ENCODE measurements around the gene CCDC69. TPM values are rescaled to one million over a fixed set of nuclear protein-coding genes. Genes with fewer than 3 reads are reported as not detected.
"Not testable (repeated sequence)": the region's sequence is repeated elsewhere in the genome, so short reads cannot be mapped to it uniquely, and the experiment has no call there.

Gene CCDC69
- total RNA-seq, 1 donor from 2014 or later = 53.4 TPM

DNA sequence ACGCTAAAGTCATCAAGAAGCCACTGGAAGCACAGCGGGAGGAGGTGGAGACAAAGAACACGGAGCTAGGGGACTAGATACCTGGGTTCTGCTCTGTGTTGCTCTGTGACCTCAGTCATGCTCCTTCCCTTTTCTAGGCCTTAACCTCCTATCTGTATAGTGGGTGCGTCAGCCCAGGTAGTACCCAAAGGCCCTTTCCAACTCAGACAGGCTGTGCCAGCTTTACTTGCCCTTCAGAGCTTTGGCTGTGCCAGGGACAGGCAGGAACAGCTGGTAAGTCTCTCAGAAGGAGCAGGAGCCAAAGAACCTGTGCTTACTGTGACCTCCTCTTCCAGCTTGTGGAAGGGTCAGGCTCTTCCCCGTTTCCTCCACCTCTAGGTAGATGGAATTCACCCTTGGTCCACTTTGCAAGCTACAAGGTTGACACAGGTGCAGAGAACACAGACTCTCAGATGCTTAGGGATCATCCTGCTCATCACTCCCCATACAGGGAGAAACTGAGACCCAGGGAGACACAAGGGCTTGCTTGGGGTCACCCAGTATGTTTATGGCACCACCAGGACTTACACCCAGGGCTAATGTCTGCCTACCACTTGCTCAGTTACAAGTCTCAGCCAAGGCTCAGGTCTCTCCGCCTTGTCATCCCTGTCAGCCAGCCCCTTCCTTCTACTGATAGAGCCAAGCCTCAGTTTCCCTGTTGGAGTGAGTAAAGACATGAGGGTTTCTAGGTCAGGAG is 1.7 kb downstream of the CCDC69 start:
- no peak for DNase-seq (ENCODE audit: low spot score)

DNA sequence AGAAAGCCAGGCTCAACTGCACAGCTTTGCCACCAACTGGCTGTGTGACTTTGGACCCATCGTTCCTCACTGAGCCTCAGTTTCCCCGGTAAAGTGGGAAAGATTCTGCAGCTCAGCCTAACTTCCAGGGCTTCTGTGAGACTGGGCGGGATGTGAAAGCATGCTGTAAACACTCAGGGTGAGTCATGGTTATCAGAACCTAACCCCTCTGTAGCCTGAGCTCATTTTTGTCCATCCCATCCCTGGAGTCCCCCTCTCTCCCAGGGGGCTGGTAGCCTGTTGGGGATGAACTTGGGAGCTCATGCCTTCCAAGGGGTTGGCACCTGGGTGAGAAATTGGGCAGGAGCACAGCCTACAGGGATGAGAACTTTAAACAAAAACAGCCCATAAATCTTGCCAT is 2.3 kb downstream of the CCDC69 start:
- no peak for DNase-seq (ENCODE audit: low spot score)

DNA sequence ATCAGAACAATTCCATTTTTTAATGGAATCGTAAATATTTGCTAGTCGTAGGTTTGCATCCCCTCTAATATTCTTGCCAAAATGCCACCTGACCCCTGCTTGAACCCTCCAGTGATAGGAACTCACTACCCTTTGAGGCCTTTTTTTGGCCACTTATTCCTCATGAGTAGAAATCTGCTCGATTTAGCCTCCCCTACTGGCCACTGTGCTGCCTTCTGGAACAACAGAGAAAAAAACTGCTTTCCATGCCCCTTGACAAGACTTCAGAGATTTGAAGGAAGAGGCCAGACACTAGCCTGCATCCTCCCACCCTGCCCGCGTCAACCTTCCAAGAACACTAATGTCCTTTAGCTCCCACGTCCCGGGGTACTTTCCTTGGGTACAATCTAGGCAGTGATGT is 4.1 kb downstream of the CCDC69 start:
- DNase-seq (ENCODE audit: low spot score) = no peak

DNA sequence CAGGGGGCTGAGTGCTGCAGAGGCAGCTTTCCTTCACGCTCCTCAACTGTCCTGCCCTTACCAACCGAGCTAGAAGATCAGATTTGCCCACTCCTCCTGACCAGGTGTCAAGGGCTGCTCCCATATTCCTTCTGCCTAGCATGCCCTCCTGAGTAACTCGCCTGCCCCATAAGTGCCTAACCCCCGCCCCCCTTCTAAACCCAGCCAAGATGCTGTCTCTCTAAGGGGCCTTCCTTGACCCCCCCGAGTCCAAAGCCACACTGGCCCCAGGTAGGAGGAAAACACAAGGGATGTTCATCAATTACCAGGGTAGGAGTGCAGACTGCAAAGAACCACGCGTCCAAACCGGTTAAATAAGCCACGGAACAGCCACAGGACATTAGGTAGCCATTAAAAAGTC is 4.8 kb downstream of the CCDC69 start:
- DNase-seq (ENCODE audit: low spot score) = no peak

DNA sequence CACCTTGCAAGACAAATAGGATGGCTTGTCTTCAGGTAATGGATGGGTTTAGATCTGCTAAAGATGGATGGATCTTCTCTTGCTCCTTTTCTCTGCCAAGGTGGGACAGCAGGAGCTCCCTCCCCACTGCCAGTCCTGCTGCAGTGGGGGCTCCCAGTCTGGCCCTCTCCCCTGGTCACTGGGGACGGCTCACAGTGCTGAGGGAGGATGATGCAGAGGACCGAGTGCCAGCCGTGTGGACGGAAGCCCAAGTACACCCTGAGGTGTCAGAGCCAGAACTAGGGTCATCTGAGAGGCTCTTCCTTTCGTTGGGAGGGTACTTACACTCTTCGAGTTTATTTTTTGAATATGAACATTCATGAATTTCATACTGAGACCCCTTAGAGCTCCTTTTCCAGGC is 5.7 kb downstream of the CCDC69 start:
- DNase-seq (ENCODE audit: low spot score) = no peak

DNA sequence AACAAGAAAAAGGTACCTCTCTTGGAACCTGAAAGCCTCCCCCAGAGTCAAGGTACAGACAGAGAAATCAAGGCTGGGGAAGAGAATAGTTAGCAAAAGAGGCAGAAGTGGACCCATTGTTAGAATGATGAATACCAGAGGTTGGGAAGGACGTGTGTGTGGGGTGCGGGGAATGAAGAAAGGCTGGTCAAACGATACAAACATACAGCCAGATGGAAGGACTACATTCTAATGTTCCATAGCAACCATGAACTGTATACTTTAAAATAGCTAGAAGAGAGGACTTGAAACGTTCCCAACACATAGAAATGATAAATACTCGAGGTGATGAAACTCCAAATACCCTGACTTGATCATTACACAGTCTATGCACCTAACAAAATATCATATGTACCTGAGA is 7.1 kb downstream of the CCDC69 start:
- DNase-seq (ENCODE audit: low spot score) = no peak

DNA sequence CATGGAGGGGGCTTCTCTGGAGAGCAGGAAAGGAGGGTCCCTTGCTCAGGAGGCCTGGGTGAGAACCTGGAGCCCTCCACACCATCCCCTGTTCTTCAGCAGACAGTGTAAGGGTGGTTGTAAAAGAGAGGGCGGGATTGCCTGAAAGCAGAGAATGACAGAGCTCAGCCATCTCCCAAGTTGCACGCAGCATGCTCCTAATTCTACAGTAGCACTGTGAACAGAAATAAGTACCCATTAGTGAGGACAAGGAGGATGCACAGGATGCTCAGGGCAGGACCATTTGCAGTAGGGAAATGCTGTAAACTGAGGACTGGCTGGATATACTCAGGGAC is 8.4 kb downstream of the CCDC69 start:
- no peak for DNase-seq (ENCODE audit: low spot score)

DNA sequence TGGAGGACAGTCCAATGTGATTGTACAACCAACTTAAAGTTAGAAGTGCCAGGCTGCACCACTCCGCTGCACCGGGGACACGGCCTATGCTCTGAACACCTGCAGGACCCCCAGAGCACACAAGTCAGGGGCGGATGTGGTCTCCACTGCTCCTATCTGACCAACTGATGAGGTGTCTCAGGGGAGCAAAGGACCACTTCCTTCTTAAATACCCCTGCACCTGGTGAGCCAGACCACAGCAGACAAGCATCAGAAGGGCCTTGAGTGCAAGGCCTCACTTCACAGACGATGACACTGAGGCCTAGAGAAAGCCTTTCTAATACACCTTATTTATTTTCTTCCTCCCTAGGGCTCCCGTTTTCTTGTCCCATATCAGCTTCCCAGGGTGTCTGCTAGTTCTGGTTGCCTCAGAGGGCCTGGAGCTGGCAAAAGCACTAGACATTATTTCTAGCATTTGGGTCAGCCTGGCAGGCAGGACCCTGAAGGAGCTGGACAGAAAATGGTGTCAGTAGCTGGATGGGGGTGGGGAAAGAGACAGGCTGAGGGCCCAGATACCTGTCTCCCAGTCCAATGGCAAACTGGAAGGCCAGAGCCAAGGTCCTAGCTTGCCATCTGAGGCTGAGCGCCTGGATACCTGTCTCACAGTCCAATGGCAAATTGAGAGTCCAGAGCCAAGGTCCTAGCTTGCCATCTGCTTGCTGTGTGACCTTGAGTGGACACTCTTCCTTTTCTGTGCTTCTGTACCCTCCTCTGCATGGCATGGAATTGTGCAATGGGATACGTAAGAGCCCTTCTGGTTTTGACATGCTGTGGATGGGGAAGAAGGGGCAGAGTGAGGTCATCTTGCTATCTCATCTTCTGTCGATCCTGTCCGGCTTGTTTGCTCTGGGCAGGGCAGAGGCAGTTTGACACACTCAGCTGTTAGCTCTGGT is 9.0 kb downstream of the CCDC69 start:
- peak; percentile 45 for DNase-seq (ENCODE audit: low spot score)

DNA sequence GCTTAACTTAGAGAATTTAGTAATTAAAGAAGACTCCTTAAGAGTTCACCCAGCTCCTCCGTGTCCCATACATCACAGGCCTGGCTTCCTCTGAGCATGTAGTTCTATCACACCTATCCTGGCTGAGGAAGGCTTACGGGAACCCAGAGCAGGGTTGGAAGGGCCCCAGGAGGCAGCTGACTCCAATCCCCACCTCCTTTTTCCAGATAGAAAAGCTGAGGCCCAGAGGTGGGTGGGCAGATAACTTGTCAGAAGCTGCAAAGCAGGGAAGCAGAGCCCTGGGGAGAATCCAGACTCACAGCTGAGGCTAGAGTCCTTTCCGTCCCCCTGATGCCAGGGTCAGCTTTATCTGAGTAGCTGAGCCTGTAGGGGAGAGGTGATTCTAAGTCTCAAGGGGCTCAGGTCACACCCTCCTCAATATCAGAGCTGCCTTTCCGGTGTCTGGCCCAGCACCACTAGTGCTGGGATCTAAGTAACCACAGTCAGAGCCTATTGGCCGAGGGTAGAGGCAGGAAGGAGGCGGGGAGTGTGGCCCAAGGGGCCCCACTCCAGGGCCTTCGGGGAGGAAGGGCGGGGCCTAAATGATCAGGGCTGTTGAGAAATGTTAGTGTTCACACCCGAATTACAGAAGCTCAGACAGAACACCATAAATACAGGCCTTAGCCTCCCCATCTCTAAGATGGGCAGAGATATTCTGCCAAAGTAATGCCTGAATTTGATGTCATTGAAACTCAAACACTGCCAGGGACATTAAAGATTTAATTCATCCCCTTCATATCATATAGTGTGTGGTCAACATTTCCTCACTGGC is 9.9 kb downstream of the CCDC69 start:
- DNase-seq (ENCODE audit: low spot score) = peak; percentile 84

DNA sequence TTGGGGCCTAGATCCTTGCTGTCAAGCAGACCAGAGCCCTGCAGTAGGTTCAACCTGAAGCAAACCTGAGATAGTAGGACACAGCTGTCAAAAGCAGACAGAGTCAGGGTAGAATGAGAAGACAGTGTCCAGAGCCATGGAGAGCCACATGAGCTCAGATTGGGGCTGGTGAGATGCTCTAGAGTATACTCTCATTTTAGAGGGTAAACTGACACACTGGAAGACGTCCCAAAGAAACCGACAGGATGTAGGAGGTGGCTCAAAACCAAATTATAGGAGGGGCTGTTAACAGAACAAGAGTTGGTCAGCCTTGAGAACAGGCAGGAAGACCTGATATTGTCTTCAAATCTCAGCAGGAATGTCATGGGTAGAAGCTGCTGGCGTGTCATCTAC is 11.5 kb downstream of the CCDC69 start:
- DNase-seq (ENCODE audit: low spot score) = peak; percentile 23

DNA sequence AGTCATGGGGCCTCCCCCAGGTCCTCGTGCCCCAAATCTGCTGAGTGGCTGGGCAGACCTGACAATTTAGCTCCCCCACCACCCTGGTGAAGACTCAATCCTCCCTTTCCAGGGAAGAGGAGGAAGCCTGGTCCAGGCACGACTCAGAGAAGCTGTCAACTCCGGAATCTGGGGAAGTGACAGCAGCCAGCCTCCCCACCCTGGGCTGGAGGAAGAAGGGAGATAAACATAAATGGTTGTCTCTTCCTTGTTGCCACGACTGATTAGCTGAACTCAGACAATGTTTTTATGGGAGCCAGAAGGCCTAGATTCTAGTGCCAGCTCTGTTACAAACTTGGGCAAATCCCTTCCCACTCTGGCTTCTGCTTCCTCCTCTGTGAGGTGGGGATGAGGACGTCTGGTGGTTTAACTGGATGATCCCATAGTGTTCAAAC is 15.4 kb downstream of the CCDC69 start:
- peak; percentile 45 for DNase-seq (ENCODE audit: low spot score)

DNA sequence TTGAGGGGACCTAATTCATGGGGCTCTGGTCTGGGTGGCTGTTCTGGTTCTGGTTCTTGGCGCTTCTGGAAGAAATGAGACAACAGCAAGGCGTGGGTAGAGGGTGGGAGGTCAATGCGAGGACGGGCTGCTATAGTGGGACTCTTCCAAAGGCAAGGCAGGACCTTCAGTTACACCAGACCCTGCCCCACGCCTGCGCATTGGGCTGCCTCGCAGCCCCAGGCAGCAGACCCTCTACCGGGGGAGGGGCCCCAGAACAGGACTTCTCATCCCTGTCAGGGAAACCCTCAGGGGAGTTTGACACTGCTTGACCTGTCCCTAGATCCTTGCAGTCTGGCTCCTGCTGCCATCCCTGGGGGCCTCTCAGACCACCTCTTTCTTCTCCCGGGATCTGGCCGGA is 18.5 kb downstream of the CCDC69 start:
- peak; percentile 34 for DNase-seq (ENCODE audit: low spot score)

DNA sequence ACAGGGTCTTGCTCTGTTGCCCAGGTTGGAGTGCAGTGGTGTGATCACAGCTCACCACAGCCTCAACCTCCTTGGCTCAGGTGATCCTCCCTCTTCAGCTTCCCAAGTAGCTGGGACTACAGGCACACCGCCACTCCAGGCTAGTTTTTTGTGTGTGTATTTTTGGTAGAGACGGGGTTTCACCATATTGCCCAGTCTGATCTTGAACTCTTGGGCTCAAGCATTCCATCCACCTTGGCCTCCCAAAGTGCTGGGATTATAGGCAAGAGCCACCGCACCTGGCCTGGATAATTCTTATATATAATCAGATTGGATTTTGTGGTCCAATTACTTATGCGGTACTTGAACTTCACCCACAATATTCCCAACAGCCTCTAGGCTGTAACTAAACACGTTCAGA is 19.8 kb downstream of the CCDC69 start:
- peak; percentile 6 for DNase-seq (ENCODE audit: low spot score)

DNA sequence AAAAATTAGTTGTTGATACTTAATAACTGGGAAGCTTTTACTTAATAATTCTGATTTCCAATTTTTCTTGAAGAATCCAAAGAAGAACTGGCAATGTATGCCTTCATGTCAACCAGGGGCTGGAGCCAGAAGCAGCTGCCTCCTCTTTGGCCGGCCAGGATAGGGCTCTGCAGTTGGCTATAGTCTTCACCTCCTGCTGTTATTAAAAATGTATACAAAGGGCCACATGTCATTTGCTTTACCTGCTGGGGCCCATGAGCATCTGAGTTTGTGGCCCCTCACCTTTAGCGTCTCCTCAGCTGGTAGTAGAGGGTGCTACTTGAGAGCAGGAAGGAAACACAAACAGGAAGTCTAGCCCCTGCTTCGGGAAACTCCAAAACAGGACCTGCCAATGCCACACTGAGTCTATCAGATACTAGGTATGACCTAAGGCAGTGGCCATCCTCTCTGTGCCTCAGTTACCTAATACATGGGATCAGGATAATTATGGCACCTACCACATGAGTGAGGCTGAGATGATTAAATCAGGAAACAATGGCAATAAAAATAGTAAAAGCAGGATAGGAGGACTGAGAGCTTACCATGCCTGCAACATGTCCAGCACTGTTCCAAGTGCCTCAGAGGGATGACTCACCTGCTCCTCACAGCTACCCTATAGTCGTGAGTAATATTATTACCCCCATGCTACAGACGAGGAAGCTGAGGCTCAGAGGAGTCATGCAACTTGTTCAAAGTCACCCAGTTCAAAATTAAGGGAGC is 21.3 kb downstream of the CCDC69 start:
- peak; percentile 27 for DNase-seq (ENCODE audit: low spot score)

DNA sequence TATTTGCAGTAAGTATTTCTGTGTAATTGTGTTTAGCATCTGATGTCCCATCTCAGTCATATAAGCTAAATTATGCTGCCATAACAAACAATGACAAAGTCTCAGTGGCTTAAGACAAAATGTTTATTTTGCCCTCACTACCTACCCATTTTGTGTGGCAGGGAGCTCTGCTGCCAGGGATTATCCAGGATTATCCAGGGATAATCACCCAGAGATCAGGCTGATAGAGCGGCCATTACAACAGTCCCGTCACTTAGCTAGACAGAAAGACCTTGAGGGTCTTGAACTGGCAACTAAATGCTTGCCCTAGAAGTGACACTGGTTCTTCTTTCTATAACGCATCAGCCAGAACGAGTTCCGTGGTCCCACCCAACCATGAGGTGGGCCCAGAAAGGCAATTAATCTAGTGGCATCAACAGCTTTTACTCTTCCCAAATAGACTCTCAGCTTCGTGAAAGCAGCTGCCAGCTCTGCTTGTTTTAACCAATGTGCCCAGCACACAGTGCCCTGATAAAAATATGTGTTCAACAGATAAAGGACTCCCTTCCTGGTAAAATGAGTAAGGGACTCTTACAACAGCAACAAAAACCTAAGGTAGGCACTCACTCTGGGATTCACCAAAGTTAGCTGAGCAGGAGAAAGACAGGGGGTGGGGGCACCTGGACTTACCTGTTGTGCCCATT is 22.8 kb downstream of the CCDC69 start:
- peak; percentile 13 for DNase-seq (ENCODE audit: low spot score)

DNA sequence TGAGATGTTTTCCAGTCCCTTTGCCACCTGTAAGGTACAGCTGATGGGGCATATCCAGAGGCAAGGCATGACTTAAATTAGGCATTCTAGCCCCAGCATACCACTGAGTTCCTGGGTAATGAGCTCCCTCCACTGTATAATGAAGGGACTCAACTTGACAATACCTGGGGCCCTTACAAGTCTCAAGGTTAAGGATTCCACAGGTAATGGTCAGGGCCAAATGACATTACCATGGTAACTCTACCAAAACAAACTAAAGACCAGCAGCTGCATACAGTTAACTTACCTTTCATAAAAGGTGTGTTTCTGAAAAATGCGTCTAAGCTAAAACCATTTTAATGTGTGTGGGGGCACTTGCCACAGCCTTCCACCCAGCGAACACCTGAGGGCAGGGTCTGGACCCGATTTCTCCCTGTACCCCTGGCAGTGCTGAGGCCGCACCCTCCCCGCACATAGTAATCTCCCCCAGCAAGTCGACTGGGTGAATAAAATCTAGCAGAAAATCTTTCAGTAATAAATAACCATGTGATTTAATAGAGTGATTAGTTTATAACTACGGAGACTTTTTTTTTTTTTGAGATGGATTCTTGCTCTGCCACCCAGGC is 24.2 kb downstream of the CCDC69 start:
- DNase-seq (ENCODE audit: low spot score) = peak; percentile 19

DNA sequence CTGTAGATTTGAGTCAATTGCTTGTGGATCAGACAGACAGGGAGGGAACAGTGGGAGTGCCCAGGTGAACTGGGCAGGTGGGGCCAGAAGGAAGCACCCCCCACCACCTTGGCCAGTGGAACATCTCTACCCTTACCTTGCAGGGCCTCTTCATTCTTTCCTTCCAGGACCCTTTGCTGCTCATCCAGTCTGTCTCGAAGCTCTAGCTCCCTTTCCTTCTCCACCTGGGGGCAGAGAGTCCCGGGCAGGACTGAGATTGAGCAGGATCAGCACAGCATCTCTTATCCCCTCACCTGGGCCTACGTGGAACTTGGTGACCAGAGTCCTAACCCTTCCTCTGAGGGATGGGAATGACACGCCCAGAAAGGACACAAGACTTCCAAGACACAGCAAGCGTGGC is 25.0 kb downstream of the CCDC69 start:
- DNase-seq (ENCODE audit: low spot score) = peak; percentile 26

DNA sequence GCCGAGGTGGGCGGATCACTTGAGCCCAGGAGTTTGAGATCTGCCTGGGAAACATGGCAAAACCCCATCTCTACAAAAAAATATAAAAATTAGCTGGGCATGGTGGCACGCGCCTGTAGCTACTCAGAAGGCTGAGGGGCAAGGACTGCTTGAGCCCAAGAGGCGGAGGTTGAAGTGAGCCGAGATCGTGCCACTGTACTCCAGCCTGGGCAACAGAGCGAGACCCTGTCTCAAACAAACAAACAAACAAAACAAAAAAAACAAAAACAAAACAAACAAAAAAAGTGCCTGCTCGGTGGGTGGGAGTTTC is 26.6 kb downstream of the CCDC69 start:
- not testable (repeated sequence) for DNase-seq (ENCODE audit: low spot score)

DNA sequence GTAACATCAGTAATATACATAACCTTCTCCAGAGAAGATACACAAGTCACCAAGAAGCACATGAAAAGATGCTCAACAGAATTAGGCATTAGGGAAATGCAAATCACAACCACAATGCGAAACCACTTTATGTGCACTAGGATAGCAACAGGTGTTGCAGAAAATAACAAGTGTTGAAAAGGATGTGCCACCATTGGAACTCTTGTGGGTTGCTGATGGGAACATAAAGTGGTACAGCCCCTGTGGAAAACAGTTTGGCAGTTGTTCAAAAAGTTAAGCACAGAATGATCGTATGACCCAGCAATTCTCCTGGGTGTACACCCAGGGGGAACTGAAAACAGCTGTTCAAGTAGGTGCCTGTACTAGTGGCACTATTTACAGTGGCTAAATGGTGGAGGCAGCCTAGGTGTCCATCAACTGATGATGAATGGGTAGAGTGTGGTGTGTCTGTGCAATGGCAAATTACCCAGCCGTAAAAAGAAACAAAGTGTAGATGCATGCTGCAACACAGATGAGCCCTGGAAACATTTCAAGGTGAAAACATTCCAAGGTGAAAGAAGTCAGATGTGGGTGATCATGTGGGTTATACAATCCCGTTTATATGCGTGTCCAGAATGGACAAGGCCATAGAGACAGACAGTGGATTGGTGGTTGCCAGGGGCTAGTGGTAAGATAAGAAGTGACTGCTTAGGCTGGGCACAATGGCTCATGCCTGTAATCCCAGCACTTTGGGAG is 27.2 kb downstream of the CCDC69 start:
- DNase-seq (ENCODE audit: low spot score) = peak; percentile 34

DNA sequence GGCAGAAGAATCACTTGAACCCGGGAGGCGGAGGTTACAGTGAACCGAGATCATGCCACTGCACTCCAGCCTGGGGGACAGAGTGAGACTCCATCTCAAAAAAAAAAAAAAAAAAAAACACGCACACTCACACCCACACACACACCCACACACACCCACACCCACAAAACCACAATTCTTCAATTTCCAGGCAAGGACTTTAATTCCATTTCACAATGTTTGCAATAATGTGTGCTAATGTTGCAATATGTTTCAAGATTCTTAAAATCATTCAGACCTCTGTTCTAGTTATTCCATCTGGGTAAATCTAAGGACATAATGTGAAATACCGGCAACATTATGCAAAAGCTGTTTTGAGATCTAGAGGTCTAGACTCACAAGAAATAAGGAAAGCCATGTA is 28.3 kb downstream of the CCDC69 start:
- DNase-seq (ENCODE audit: low spot score) = peak; percentile 25

Data from ureter (tissue), 1 donor.